HCT116 (cell line): ENCODE data around the gene TMEM151A. TPM values are rescaled to one million over a fixed set of nuclear protein-coding genes. Genes with fewer than 3 reads are reported as not detected.
A peak's percentile ranks its signal among the peaks of the same experiment; 100 is the strongest.

Source experiments
- ATAC-seq: fragments of 200-7000 bp; cut with Tn5 transposase; 2 replicates; pipeline ENCODE4 v1.9.1; 2020; ENCODE audit warnings: mild to moderate bottlenecking, moderate library complexity
- BruUV-seq: library from RNA; stranded (reverse); fragments of 400-500 nt; replicated peaks from 2 replicates; lab custom pipeline; 2021; lab: Mats Ljungman, UMichigan
- CTCF ChIA-PET: fragments of 300-600 bp; sonication (Branson Sonifier 250); formaldehyde crosslinking; loops from one replicate; lab custom pipeline; 2021; ENCODE audit warnings: antibody characterized with exemption; lab: Charles Lee
- POLR2A ChIA-PET: fragments of 300-600, 350-600 bp; sonication (Branson Sonifier 250); formaldehyde crosslinking; loops from one replicate; lab custom pipeline; 2021; ENCODE audit warnings: antibody characterized with exemption; lab: Charles Lee
- RAD21 ChIA-PET, 2 experiments: fragments of 300-600 bp; sonication (Branson Sonifier 250); formaldehyde crosslinking; loops; one replicate each; lab custom pipeline; 2023; ENCODE audit warnings: low total read pairs in 2 of 2; ENCODE audit not compliant: uncharacterized antibody in 2 of 2, unreplicated experiment in 2 of 2, low non-redundant PET in 1 of 2; lab: Charles Lee
- DNase-seq: peaks from one replicate; pipeline ENCODE4 v3.0.0-alpha.2; 2010; ENCODE audit warnings: low read depth, low spot score
- H2AFZ ChIP-seq: fragments of 200-600 bp; shearing (Covaris generic), sonication (generic); 2 replicates; pipeline ENCODE4 v1.6.1; 2017; ENCODE audit warnings: low read depth, mixed run types, mixed read lengths, antibody characterized with exemption, low read length; ENCODE audit not compliant: poor library complexity, severe bottlenecking
- H3K27ac ChIP-seq: 2 replicates; pipeline ENCODE4 v1.5.1; 2012; ENCODE audit warnings: low read depth, low read length
- H3K27me3 ChIP-seq: fragments of 200-600 bp; sonication (generic); 2 replicates; pipeline ENCODE4 v1.6.1; 2016; ENCODE audit warnings: mixed run types, low read length, mixed read lengths; ENCODE audit not compliant: insufficient read depth
- H3K36me3 ChIP-seq, 2 experiments: fragments of 200-500 bp in 1 of 2; fragments of 200-600 bp in 1 of 2; sonication (Bioruptor generic) in 1 of 2; sonication (generic) in 1 of 2; 2 replicates each; pipeline versions ENCODE4 v1.5.1 to v1.6.1; 2014 to 2016; ENCODE audit warnings: low read length in 2 of 2, inconsistent platforms in 1 of 2, mixed read lengths in 1 of 2, mixed run types in 1 of 2; ENCODE audit not compliant: insufficient read depth in 2 of 2, control insufficient read depth in 1 of 2
- H3K4me1 ChIP-seq, 2 experiments: fragments of 200-600 bp in 1 of 2; sonication (generic) in 1 of 2; 2 replicates each; pipeline versions ENCODE4 v1.5.1 to v1.6.1; 2012 to 2017; ENCODE audit warnings: low read length in 2 of 2, inconsistent platforms in 1 of 2, mild to moderate bottlenecking in 1 of 2, mixed read lengths in 1 of 2, mixed run types in 1 of 2, moderate library complexity in 1 of 2; ENCODE audit not compliant: insufficient read depth in 2 of 2, control insufficient read depth in 1 of 2
- H3K4me2 ChIP-seq: fragments of 200-600 bp; sonication (generic); 2 replicates; pipeline ENCODE4 v1.6.1; 2017; ENCODE audit warnings: mixed run types, low read length, mixed read lengths
- H3K4me3 ChIP-seq, 2 experiments: fragments of 200-600 bp in 1 of 2; sonication (generic) in 1 of 2; replicated peaks in 1 of 2; 2 replicates each; pipeline ENCODE4 v1.5.1; 2011 to 2016; ENCODE audit warnings: low read length in 2 of 2, control low read depth in 1 of 2, low read depth in 1 of 2, mild to moderate bottlenecking in 1 of 2, mixed read lengths in 1 of 2, mixed run types in 1 of 2
- H3K79me2 ChIP-seq: fragments of 200-600 bp; sonication (generic); 2 replicates; pipeline ENCODE4 v1.6.1; 2017; ENCODE audit warnings: mild to moderate bottlenecking, mixed run types, low read length, moderate library complexity, mixed read lengths; ENCODE audit not compliant: insufficient read depth
- H3K9ac ChIP-seq: fragments of 200-600 bp; sonication (generic); 2 replicates; pipeline ENCODE4 v1.6.1; 2016; ENCODE audit warnings: low read length, mixed read lengths
- H3K9me2 ChIP-seq: fragments of 200-600 bp; sonication (generic), shearing (Covaris generic); 2 replicates; pipeline ENCODE4 v1.6.1; 2017; ENCODE audit warnings: mixed run types, mild to moderate bottlenecking, moderate library complexity; ENCODE audit not compliant: insufficient read depth
- H3K9me3 ChIP-seq, 2 experiments: fragments of 200-500 bp in 1 of 2; fragments of 200-600 bp in 1 of 2; sonication (Bioruptor generic) in 1 of 2; sonication (generic) in 1 of 2; 2 replicates each; pipeline ENCODE4 v1.6.1; 2014 to 2017; ENCODE audit warnings: low read length in 2 of 2, mixed read lengths in 2 of 2, inconsistent platforms in 1 of 2, low read depth in 1 of 2, mild to moderate bottlenecking in 1 of 2, mixed run types in 1 of 2, moderate library complexity in 1 of 2; ENCODE audit not compliant: control insufficient read depth in 1 of 2, insufficient read depth in 1 of 2
- H4K20me1 ChIP-seq: fragments of 200-600 bp; sonication (generic), shearing (Covaris generic); 2 replicates; pipeline ENCODE4 v1.6.1; 2017; ENCODE audit warnings: mixed run types, mild to moderate bottlenecking, moderate library complexity; ENCODE audit not compliant: insufficient read depth
- ATF3 ChIP-seq: IDR thresholded peaks from 2 replicates; pipeline ENCODE4 v1.6.1; 2012
- CBX3 ChIP-seq: IDR thresholded peaks from 2 replicates; pipeline ENCODE4 v1.6.1; 2012; ENCODE audit warnings: low read depth
- CEBPB ChIP-seq: IDR thresholded peaks from 2 replicates; pipeline ENCODE4 v1.6.1; 2012; ENCODE audit warnings: low read depth
- ELF1 ChIP-seq: IDR thresholded peaks from 2 replicates; pipeline ENCODE4 v1.6.1; 2012; ENCODE audit warnings: low read depth, borderline replicate concordance
- FOSL1 ChIP-seq: IDR thresholded peaks from 2 replicates; pipeline ENCODE4 v1.6.1; 2012; ENCODE audit warnings: low read depth
- POLR2A ChIP-seq: IDR thresholded peaks from 2 replicates; pipeline ENCODE4 v1.7.0; 2011; ENCODE audit warnings: borderline replicate concordance; ENCODE audit not compliant: insufficient read depth, insufficient read length; ENCODE audit errors: extremely low read depth
- SIN3A ChIP-seq: IDR thresholded peaks from 2 replicates; pipeline ENCODE4 v1.6.1; 2012; ENCODE audit warnings: low read depth
- SRF ChIP-seq: IDR thresholded peaks from 2 replicates; pipeline ENCODE4 v1.6.1; 2012; ENCODE audit warnings: low read depth
- TCF7L2 ChIP-seq: IDR thresholded peaks from 2 replicates; pipeline ENCODE4 v1.7.0; 2011; ENCODE audit warnings: borderline replicate concordance, inconsistent platforms; ENCODE audit not compliant: insufficient read depth, insufficient read length; ENCODE audit errors: extremely low read depth
- ZBTB33 ChIP-seq: IDR thresholded peaks from 2 replicates; pipeline ENCODE4 v1.6.1; 2011; ENCODE audit warnings: mild to moderate bottlenecking, low read length, moderate library complexity; ENCODE audit not compliant: insufficient replicate concordance; ENCODE audit errors: extremely low read depth
- ZNF274 ChIP-seq: fragments of 200-500 bp; sonication (Bioruptor generic); IDR thresholded peaks from 2 replicates; pipeline ENCODE4 v1.6.1; 2014; ENCODE audit warnings: mild to moderate bottlenecking, low read depth, low read length, inconsistent platforms
- intact Hi-C: fragments of 100-400 bp; cut with micrococcal nuclease; formaldehyde crosslinking; loops from 2 replicates; pipeline ENCODE4 v1.10.0; 2022
- total RNA-seq: library from RNA; stranded (reverse); gene quantifications from one replicate; pipeline ENCODE4 v1.2.1, GENCODE V29; 2021; ENCODE audit not compliant: unreplicated experiment
- TF ChIP-seq, protein P1 (sequence below): IDR thresholded peaks from 2 replicates; pipeline ENCODE4 v1.6.1; 2012
- TF ChIP-seq, protein P2 (sequence below): IDR thresholded peaks from 2 replicates; pipeline ENCODE4 v1.6.1; 2012; ENCODE audit warnings: low read depth

Gene TMEM151A
- total RNA-seq, 1 experiment from 2014 or later = 5.9 TPM

- H3K9ac ChIP-seq = no peak overlapping the region
- H3K27ac ChIP-seq = no peak overlapping the region
- ChIA-PET POLR2A (no interaction called here), RAD21 (no interaction called here), CTCF (no interaction called here)
- H3K4me2 ChIP-seq = no peak overlapping the region
- H3K4me3 ChIP-seq = no peak overlapping the region
- H2AFZ ChIP-seq = no peak overlapping the region
- intact Hi-C loops = no loop called here
- H3K27me3 ChIP-seq = no peaks in the 10 kb centered on the region
- TF ChIP-seq CEBPB = no peak
- TF ChIP-seq ZBTB33 = no peak
- TF ChIP-seq ELF1 = no peak
- no peak for TF ChIP-seq SRF
- TF ChIP-seq ZNF274 = no peak
- no peak for TF ChIP-seq CBX3
- no peak for TF ChIP-seq SIN3A
- TF ChIP-seq, protein P1, sequence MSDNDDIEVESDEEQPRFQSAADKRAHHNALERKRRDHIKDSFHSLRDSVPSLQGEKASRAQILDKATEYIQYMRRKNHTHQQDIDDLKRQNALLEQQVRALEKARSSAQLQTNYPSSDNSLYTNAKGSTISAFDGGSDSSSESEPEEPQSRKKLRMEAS = no peak
- TF ChIP-seq TCF7L2 = no peak
- no peak for TF ChIP-seq ATF3
- no peak for TF ChIP-seq POLR2A
- TF ChIP-seq, protein P2, sequence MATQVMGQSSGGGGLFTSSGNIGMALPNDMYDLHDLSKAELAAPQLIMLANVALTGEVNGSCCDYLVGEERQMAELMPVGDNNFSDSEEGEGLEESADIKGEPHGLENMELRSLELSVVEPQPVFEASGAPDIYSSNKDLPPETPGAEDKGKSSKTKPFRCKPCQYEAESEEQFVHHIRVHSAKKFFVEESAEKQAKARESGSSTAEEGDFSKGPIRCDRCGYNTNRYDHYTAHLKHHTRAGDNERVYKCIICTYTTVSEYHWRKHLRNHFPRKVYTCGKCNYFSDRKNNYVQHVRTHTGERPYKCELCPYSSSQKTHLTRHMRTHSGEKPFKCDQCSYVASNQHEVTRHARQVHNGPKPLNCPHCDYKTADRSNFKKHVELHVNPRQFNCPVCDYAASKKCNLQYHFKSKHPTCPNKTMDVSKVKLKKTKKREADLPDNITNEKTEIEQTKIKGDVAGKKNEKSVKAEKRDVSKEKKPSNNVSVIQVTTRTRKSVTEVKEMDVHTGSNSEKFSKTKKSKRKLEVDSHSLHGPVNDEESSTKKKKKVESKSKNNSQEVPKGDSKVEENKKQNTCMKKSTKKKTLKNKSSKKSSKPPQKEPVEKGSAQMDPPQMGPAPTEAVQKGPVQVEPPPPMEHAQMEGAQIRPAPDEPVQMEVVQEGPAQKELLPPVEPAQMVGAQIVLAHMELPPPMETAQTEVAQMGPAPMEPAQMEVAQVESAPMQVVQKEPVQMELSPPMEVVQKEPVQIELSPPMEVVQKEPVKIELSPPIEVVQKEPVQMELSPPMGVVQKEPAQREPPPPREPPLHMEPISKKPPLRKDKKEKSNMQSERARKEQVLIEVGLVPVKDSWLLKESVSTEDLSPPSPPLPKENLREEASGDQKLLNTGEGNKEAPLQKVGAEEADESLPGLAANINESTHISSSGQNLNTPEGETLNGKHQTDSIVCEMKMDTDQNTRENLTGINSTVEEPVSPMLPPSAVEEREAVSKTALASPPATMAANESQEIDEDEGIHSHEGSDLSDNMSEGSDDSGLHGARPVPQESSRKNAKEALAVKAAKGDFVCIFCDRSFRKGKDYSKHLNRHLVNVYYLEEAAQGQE = no peak
- TF ChIP-seq FOSL1 = no peak
- H3K79me2 ChIP-seq = peaks cover 16% of the 10 kb centered on the region; the same call in 1 of the 2 replicates
- H3K9me2 ChIP-seq = no peaks in the 10 kb centered on the region
- ATAC-seq (no peak), DNase-seq (no peak)
- no peaks in the 10 kb centered on the region for H4K20me1 ChIP-seq
- peaks cover 3 to 16% of the 10 kb centered on the region in 2 experiments; a peak in 3 of 4 replicates for H3K36me3 ChIP-seq
- BruUV-seq = TSS peak; percentile 14
- H3K9me3 ChIP-seq = no peaks in the 10 kb centered on the region
- peaks cover 26 to 50% of the 10 kb centered on the region in 2 experiments for H3K4me1 ChIP-seq
Observed at GRCh38 chr11:66332371-66333219, 40.9 kb downstream of the TMEM151A start.
